HG03575 (cell line): ENCODE results near the gene NECTIN4.
"Not testable (repeated sequence)": the region's sequence is repeated elsewhere in the genome, so short reads cannot be mapped to it uniquely, and the experiment has no call there.

Experiments
- ATAC-seq: cut with Tn5 transposase; IDR thresholded peaks from one replicate; pipeline ENCODE4 v1.9.1; 2021; ENCODE audit not compliant: unreplicated experiment, insufficient number of reproducible peaks, low FRiP score; ENCODE audit errors: extremely low read depth

Gene NECTIN4

DNA sequence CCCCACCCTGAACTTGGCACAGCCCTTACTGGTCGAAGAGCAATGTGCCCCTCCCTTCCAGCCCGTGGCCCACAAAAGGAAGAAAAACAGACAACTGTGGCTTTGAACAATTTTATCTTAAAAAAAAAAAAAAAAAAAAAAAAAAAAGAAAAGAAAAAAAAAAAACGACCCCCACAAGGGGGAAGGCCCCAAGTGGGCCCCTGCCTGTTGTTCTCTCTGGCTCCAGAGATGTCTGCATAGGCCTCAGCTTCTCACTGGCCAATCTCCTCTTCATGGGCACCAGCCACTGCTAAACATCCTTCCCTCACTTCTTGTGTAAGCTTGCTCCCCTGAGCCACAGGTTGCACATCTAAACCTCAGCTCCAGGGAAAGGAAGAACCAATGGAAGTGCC, 50.2 kb downstream of the NECTIN4 start:
- ATAC-seq = no peak

DNA sequence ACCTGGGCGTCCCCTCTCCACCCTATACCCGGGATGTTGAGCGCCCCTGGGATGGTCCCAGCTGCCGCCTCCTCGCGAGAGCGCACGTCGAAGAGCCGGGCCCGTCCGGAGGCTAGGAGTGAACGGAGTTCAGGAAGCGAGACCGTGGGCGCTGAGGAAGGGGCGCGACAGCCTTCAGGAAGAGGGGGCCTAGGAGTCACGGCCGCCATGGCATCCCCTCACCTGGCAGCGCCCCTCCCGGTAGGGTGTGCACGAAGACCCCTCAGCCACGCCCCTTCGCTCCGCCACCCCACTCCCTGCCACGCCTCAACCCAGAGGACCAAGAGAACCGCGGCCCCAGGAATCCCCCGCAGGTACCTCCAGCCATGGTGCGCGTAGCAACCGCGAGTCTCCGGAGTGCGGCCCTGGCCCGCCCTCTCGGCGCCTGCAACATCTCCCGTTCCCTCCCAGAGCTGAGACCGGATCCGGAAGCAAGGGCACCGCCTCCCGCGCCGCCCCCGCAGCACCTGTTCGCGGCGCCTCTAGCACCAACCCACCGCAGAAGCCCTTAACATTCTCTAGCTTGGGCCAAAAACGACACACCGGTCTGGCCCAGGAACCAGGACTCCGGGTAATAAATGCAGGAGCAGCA, 50.7 kb downstream of the NECTIN4 start, which contains the start of gene TSTD1:
Gene TSTD1 (minus strand): TSS at position 442 of the 631 bp plus-strand sequence. CDS start 75 bp downstream, at position 367.
- no peak for ATAC-seq

DNA sequence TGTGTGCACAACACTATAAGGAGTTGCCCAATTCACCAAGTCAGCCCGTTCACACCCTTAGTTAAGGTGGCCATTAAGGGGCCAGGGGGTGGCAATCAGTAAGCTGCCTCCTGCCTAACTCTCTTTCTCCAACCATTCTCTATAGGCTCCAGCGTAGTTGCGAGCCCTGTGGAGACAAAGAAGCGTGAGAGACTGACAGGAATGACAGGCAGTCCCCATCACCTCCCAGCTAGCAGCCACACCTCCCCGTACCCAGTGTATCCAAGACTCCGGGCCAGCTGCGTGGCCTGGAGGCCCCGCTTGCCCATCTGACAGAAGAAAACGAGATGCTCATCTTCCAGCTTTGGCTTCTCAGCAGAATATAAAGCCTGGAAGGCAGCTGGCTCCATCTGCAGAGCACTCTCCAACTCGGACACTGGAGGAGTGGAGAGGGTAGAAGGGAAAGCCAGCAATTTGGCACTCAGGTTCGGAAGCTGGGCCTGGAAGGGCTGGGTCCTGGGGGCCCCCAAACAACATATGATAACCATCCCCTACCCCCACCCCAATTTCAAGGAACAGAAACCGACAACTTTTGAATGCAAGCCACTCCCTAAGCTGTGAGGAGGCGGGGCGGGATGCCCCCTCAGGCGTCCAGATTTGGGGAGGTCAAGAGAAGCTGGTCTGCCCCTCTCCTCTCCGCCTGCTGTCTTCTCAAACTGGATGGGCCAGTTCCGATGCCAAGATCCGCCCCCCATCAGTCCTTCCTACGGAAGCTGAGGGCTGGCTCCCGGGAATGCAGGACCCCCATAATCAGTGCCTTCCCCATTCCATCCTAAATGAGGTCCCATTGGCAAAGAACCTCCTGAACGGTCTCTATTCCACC, 51.5 kb downstream of the NECTIN4 start:
- no peak for ATAC-seq

DNA sequence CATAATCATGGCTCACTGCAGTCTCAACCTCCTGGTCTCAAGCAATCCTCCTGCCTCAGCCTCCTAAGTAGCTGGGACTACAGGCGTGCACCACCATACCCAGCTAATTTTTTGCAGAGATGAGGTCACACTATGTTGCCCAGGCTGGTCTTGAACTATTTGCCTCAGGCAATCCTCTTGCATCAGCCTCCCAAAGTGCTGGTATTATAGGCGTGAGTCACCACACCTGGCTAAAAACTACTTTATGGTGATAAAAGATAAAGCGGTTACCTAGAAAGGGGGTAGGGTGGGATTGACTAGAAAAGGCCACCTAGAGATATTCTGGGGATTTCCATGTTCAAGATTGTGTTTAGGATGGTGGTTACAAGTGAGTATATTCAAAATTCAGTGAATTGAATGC, 55.6 kb downstream of the NECTIN4 start:
- ATAC-seq = no peak

DNA sequence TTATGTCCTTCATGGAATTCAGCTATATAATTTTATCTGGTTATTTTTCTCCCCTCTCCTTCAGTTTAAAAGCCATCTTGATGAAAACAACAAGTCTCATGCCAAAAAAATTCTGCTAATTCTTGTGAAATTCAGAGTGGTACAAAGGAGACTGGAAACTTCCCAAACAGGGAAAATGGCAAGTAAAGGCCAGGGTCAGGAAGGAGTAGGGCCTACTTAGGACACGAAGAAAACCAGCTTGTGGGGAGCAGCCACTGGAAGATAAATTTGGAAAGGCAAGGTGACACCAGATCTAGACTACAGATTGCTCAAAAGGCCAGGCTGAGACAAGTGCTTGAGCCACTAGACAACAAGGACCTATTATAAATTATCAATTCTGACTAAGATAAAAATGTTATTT, 56.9 kb downstream of the NECTIN4 start:
- ATAC-seq = no peak

DNA sequence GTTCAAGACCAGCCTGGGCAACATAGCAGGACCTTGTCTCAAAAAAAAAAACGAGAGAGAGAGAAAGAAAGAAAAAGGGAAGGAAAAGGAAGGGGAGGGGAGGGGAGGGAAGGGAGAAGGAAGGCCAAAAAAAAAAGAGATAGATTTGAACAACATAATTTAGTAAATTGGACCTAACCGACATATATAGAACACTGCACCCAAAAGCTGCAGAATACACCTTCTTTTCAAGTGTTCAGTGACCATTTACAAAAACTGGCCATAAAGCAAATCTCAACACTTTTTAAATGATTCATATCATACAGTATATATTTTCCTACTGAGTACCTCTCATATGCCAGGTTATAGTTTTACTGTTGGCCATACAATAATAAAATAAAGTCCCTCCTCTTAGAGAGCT, 57.5 kb downstream of the NECTIN4 start:
- ATAC-seq = no peak

DNA sequence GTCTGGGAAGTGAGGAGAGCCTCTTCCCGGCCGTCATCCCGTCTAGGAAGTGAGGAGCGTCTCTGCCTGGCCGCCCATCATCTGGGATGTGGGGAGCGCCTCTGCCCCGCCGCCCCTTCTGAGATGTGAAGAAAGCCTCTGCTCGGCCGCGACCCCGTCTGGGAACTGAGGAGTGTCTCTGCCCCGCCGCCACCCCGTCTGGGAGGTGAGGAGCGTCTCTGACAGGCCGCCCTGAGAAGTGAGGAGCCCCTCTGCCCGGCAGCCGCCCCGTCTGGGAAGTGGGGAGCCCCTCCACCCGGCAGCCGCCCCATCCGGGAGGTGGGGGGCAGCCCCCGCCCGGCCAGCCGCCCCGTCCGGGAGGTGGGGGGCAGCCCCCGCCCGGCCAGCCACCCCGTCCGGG, 59.9 kb downstream of the NECTIN4 start:
- ATAC-seq = not testable (repeated sequence)

DNA sequence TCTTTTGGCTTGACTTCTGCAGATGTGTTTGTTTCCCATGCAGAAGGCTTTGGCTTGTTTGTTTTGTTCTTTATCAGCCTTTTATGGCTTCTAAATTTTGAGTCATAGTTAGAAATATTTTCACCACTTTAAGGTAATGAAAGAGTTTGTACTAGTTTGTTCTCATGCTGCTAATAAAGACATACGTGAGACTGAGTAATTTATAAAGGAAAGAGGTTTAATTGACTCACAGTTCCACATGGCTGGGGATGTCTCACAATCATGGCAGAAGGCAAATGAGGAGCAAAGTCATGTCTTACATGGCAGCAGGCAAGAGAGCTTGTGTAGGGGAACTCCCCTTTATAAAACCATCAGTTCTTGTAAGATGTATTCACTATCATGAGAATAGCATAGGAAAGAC, 62.4 kb downstream of the NECTIN4 start:
- ATAC-seq = not testable (repeated sequence)

DNA sequence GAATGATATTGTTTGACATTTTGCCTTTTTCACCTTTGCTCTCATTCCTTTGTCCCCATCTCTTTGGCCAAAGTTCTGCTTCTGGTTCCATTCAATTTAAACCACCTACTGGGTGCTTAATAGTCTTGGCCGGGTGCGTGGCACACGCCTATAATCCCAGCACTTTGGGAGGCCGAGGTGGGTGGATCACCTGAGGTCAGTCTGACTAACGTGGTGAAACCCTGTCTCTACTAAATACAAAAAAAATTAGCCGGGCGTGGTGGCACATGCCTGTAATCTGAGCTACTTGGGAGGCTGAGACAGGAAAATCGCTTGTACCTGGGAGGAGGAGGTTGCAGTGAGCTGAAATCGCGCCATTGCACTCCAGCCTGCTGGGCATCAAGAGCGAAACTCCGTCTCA, 66.9 kb downstream of the NECTIN4 start:
- ATAC-seq = not testable (repeated sequence)

DNA sequence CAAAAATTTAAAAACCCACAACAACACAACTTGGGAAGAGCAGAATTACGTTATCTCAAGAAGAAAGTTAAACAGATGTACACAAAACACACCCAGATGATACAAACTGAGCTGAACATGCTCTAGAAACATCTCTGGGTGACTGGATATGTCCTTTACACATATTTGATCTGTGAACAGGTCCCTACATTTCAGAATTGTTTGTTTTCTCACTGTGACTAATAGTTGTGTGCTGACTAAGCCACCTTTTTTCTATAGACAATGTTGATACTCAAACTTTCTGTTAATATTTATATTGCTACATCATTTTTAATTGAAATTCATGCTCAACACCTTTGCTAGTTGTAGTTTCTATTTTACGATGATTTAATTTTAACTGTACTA, 67.4 kb downstream of the NECTIN4 start:
- no peak for ATAC-seq

DNA sequence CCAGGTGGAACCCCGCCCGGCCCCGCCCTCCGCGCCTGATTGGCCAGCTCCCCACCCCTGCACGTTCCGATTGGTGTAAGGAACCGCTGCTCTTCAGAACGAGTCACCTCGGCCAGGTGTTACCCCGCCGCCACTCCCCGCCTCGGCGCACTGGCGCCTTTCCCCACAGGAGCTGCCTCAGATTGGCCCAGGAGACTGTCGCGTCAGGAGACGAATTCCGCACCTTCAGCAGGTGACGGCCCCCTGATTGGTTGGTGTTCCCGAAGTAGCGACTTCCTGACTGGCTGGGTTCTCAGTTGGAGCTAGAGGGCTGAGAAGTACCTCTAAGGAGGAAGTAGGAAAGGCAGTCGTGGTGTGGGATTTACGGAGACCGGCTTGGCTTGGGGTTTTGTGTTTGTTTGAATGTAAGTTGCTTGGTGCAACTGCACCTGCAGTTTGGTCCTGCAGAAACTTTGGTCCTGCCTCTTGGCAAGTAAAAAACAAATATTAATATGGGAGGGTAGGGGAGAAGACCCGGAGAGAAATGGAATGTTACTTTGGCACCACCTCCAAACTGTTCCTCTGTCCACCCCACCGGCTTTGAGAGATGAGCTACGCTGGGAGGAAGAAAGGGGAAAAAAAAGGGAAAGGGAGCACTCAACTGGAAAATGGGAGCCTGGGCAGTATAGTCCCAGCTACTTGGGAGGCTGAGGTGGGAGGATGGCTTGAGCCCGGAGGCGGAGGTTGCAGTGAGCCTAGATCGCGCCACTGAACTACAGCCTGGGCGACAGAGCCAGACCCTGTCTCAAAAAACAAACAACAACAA, 68.0 kb downstream of the NECTIN4 start:
- no peak for ATAC-seq
